HG03575 (cell line): ENCODE measurements around the gene OSBPL6.
"Not testable (repeated sequence)": the region's sequence is repeated elsewhere in the genome, so short reads cannot be mapped to it uniquely, and the experiment has no call there.

Source experiments
- ATAC-seq: cut with Tn5 transposase; IDR thresholded peaks from one replicate; pipeline ENCODE4 v1.9.1; 2021; ENCODE audit not compliant: unreplicated experiment, insufficient number of reproducible peaks, low FRiP score; ENCODE audit errors: extremely low read depth

OSBPL6 gene

GRCh38 chr2:178377046-178377445 is 182.7 kb downstream of the OSBPL6 start:
- no peak for ATAC-seq

GRCh38 chr2:178379162-178380004 is 185.1 kb downstream of the OSBPL6 start:
- ATAC-seq: no peak

GRCh38 chr2:178380763-178381162 is 186.5 kb downstream of the OSBPL6 start:
- no peak for ATAC-seq

- ATAC-seq: no peak
These were observed 189.4 kb downstream of the OSBPL6 start for GRCh38 chr2:178383718-178384117.

- no peak for ATAC-seq
These were observed 191.4 kb downstream of the OSBPL6 start for GRCh38 chr2:178385595-178386148.

GRCh38 chr2:178386986-178387597 is 192.8 kb downstream of the OSBPL6 start:
- no peak for ATAC-seq

- no peak for ATAC-seq
These were observed 194.0 kb downstream of the OSBPL6 start for GRCh38 chr2:178388287-178388686.

GRCh38 chr2:178391701-178392100 is 197.4 kb downstream of the OSBPL6 start:
- no peak for ATAC-seq

- no peak for ATAC-seq
These were observed 197.9 kb downstream of the OSBPL6 start for GRCh38 chr2:178392215-178392614.

GRCh38 chr2:178394859-178395258 is 200.5 kb downstream of the OSBPL6 start:
- no peak for ATAC-seq

GRCh38 chr2:178395295-178395694 is 201.0 kb downstream of the OSBPL6 start:
- no peak for ATAC-seq

GRCh38 chr2:178395941-178396570 is 201.7 kb downstream of the OSBPL6 start:
- no peak for ATAC-seq

GRCh38 chr2:178397002-178397605 is 202.8 kb downstream of the OSBPL6 start:
- peak; percentile 84 for ATAC-seq

GRCh38 chr2:178401994-178402437 is 207.7 kb downstream of the OSBPL6 start:
- no peak for ATAC-seq

GRCh38 chr2:178403671-178404306 is 209.5 kb downstream of the OSBPL6 start:
- peak; percentile 24 for ATAC-seq

GRCh38 chr2:178404368-178404767 is 210.1 kb downstream of the OSBPL6 start:
- ATAC-seq: peak; percentile 98

- ATAC-seq: no peak
These were observed 214.9 kb downstream of the OSBPL6 start for GRCh38 chr2:178409261-178409660.

- no peak for ATAC-seq
These were observed 217.7 kb downstream of the OSBPL6 start for GRCh38 chr2:178412047-178412446.

GRCh38 chr2:178412453-178412852 is 218.1 kb downstream of the OSBPL6 start:
- not testable (repeated sequence) for ATAC-seq
